LoVo (cell line): Measurements from ENCODE around the gene ADISSP.

Source experiments
- DNase-seq: peaks from one replicate; pipeline ENCODE4 v3.0.0-alpha.2; 2016; ENCODE audit warnings: low spot score

Gene ADISSP

GRCh38 chr20:3755269-3755668, 12.3 kb downstream of the ADISSP start:
- no peak for DNase-seq

DNA sequence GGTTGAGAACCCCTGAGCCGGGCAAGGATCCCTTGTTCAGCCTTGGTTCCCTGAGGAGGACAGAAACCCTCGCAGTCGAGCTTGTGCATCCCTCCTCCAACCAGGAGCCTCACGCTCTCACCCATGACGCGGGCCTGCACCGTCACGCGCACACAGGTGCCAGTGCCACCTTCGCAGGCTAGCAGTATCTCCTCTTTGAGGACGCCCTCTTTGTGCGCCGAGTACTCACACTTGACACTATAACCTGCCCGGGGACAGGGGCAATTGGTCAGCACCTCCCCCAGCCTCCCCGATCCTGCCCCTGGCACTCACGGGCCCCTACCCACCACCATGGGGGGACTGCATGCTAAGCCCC, 13.3 kb downstream of the ADISSP start:
- no peak for DNase-seq

- no peak for DNase-seq
These were observed 13.9 kb downstream of the ADISSP start for GRCh38 chr20:3753501-3754275.

- peak; percentile 23 for DNase-seq
These were observed 14.5 kb downstream of the ADISSP start for GRCh38 chr20:3753098-3753497.

GRCh38 chr20:3752386-3752759, 15.2 kb downstream of the ADISSP start:
- no peak for DNase-seq

DNA sequence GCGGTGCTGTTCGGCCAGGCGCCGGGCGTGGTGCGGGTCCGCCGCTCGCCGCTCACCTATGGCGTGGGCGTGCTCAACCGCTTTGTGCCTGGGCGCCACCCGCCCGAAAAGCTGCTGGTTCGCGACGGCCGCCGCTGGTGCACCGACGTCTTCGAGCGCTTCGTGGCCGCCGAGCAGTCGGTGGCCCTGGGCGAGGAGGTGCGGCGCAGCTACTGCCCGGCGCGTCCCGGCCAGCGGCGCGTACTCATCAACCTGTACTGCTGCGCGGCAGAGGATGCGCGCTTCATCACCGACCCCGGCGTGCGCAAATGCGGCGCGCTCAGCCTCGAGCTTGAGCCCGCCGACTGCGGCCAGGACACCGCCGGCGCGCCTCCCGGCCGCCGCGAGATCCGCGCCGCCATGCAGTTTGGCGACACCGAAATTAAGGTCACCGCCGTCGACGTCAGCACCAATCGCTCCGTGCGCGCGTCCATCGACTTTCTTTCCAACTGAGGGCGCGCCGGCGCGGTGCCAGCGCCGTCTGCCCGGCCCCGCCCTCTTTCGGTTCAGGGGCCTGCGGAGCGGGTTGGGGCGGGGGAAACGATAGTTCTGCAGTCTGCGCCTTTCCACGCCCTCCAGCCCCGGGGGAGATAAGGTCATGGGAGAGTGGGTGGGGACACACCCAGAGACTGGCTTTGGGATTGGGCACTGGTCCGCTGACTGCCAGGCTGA, 15.7 kb downstream of the ADISSP start:
- no peak for DNase-seq

DNA sequence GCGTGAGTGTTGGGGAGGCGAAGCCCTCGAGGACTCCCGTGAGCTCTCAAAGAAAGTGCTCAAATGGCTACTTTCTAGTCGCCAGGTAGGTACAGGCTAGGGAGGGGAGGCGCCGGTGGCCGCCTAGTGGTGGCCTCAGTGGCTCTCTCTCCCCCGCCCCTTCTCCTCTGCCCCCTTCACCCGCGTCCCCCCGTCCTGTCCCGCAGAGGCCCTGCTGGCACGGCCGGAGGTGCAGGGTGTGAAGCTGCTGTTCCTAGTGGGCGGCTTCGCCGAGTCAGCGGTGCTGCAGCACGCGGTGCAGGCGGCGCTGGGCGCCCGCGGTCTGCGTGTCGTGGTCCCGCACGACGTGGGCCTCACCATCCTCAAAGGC, 16.3 kb downstream of the ADISSP start:
- DNase-seq = no peak

DNA sequence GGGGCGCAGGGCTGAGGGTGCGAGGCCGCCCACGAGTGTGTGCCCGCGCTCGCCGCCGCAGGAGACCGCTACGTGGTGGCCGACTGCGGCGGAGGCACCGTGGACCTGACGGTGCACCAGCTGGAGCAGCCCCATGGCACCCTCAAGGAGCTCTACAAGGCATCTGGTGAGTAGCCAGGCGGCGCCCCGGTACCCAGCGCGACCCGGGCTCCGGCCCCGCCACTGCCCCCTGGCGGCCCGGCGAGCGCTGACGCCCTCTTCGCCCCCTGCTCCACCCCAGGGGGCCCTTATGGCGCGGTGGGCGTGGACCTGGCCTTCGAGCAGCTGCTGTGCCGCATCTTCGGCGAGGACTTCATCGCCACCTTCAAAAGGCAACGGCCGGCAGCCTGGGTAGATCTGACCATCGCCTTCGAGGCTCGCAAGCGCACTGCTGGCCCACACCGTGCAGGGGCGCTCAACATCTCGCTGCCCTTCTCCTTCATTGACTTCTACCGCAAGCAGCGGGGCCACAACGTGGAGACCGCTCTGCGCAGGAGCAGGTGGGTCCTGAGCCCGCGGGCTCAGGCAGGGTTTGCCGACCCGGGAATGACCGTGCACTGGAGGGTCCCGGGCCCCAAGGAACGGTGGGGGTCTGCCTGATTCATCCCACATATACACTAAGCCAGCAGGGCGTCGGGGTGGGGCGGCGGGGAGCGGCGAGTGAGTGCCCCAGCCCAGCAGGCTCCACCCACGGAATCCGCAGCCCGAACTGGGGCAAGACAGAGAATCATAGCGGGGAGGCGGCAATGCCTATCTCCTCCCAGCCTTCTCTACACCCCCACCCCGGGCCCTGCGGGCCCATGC, 17.6 kb downstream of the ADISSP start:
- DNase-seq = no peak

- no peak for DNase-seq
These were observed 18.4 kb downstream of the ADISSP start for GRCh38 chr20:3749087-3749688.

DNA sequence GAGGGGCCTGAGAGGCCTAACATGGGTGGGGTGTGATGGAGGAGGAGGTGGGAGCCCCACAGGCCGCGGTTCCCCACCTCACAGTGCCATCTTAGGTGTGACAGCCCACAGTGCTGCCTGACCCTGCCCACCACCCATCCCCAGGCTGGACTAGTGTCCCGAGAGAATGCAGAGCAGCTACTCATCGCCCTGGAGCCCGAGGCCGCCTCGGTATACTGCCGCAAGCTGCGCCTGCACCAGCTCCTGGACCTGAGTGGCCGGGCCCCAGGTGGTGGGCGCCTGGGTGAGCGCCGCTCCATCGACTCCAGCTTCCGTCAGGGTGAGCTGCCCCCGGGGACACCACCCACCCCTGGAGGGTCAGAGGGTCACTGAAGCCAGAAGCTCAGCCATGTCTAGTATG, 19.5 kb downstream of the ADISSP start:
- DNase-seq = no peak

DNA sequence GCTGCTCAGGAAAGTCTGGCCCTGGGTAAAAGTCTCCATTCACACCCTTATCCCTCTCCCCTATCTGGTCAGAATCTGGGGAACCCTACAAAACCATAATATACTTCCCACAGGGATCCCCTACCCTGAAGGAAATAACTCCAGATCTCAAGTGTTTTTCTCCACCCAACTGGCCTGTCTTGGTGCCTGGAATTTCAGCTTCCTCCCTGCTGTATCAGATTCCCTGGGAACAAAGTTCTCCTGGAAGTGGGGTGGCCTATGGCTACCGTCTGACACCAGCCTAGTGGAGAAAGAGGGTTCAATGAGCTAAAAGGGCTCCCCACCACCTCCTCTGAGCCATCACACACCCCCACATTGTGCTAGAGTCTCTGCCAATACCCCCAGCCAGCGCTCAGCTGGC, 20.1 kb downstream of the ADISSP start:
- no peak for DNase-seq

- no peak for DNase-seq
These were observed 21.8 kb downstream of the ADISSP start for GRCh38 chr20:3745686-3746173.

DNA sequence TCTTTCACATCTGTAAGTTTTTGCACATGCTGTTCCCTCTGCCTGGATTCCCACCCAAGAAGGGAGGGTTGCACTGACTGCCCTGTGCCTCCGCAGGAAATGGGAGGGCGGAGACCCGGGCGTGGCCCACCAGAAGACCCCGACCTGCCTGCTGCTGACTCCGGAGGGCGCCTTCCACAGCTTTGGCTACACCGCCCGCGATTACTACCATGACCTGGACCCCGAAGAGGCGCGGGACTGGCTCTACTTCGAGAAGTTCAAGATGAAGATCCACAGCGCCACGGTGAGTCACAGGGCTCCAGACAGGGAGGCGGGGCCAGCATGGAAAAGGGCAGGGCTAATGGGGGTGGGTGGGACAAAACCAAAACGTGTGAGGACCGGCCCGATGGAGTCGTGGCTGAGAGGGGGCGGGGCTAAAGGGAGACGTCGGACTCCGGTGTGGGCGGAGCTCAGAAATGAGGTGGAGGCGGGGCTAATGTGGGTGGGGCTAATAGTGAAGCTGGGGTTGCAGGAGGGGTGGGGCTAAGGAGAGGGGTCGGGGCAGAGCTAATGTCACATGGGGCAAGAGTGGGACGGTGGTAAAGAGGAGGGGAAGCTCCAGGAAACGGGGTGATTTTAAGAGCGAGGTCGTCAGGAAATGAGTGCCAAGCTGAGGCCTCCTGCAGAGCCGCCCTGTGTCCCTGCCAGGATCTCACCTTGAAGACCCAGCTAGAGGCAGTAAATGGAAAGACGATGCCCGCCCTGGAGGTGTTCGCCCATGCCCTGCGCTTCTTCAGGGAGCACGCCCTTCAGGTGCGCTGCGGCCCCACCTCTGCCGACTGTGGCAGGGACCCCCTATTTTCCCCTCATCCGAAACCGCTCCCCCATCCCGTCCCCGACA, 22.5 kb downstream of the ADISSP start:
- peak; percentile 80 for DNase-seq

DNA sequence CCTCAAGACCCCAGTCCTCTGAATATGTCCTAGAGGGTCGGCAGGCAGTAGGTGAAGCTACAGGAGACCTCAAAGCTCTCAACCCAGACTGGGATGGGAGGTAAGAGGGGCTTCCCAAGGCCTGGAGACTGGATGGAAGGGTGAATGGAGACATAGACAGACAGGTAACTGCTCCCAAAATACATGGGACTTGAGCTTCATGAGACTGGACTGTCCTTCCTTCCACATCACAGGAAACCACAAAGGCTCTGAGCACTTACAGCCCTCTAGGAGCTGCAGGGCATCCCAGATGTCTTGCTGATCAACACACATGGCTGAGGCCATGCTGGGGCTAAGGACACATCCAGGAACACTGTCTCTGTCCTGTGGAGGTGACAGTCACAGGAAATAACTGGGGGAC, 23.5 kb downstream of the ADISSP start:
- DNase-seq = no peak

GRCh38 chr20:3743251-3743650, 24.3 kb downstream of the ADISSP start:
- DNase-seq = no peak

DNA sequence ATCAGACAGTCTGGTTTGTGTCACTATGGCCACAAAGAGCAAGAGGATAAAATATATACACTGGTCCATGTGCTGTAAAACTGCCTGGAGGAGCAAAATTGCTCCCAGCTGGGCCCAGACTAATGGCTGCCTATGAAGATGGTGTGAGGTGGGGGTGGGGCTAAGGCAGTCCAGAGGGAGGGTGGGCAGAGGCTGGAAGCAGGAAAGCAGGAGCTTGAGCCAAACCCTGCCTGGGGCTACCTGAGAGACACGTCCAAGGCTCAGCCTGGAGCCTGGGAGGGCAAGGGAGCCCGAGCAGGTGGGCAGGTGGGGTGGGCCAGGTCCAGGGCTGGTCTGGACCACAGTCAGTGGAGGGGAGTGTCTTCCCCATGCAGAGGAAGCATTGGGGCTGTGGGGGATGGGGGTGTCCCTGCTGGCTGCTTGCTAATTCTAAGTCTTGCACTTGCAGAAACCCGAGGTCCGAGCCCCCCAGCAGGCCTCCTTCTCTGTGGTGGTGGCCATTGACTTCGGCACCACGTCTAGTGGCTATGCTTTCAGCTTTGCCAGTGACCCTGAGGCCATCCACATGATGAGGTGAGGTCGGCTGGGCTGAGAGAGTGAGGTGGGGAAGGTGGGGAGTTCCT, 25.6 kb downstream of the ADISSP start:
- DNase-seq = no peak

DNA sequence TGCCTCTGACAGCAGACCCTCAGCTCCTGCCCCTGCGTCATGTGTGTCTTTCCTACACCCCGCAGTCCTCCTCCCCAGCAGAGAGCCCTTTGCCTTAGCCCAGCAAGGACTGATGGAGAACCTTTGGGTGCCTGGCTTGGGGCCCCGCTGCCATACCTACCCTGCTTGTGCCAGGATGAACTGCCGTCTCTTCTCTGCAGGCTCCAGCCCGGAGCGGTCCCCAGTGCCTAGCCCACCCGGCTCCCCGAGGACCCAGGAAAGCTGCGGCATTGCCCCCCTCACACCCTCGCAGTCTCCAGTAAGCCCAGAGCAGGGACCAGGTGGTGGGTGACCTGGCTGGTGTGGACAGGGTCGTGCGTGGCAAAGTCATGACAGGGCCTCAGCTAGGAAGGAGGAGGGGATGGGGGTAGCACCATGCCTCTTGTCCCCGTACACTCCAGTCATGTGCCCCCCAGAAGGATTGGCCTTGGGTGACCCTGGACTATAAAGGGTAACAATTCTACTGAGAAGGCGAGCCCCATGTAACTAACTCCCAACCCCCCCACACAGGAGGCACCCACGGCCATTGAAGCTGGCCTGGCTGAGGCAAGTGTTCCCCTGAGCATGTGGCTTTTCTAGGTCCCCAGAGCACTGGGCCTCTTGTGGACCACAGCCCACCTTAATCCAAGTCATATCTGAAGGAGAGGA, 26.8 kb downstream of the ADISSP start:
- DNase-seq = no peak

DNA sequence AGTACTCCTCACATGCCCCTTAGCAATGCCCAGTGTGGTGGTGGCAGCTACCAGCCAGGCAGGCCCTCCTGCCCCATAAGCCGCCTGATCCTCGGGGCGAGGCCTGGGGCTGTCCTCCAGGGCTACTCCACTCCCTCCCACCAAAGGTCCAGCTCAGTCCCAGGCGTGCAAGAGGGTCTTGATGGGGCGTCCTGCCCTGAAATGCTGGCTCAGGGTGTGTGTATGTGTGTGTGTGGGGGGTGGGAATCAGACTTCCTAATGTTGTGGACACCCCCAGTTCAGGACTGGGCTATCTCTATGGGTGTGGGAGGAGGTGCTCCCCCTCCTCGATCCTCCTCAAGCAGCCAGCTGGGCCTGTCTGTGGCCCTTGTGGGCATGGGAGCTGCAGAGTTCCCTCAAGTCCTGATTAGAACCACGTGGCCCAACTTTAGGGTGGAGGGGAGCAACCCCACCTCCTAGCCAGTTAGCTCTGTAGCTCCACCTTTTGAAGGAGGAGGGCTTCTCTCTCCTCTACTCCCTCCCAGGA, 27.6 kb downstream of the ADISSP start:
- no peak for DNase-seq

GRCh38 chr20:3739054-3739925, 28.3 kb downstream of the ADISSP start:
- DNase-seq = no peak
